ENCODE data around the gene AFF3.
A peak's percentile ranks its signal among the peaks of the same experiment; 100 is the strongest.
"Not testable (repeated sequence)": the region's sequence is repeated elsewhere in the genome, so short reads cannot be mapped to it uniquely, and the experiment has no call there.

Gene AFF3

DNA sequence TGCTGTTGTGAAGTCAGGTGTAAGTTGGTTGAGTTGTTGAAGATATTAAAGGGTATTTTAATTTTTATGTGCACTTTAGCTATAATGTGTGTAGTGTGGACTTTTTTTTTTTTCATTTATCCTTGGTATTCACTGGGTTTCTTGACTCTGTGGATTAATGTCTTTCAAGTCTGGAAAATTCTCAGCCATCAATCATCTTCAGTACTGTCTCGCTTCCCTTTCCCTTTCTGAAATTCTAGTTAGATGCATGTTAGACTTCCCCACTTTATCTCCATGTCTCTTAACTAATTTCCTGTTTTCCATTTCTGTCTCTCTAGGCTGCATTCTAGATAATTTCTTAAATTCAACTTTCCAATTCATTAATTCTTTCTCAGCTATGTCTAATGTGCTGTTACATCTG lies 404.9 kb downstream of the AFF3 start:
- Histone ChIP-seq H3F3A (ENCODE audit: control insufficient read depth, insufficient read depth) (peaks cover 5% of the 10 kb centered on the region), H3K4me1 (ENCODE audit: control insufficient read depth, low read length) (peaks cover 30% of the 10 kb centered on the region), H3K9me3 (ENCODE audit: control insufficient read depth, insufficient read depth, low read length) (no peaks in the 10 kb centered on the region), H3K27me3 (ENCODE audit: control insufficient read depth, low read length) (no peaks in the 10 kb centered on the region), H3K4me2 (ENCODE audit: low read length) (peak overlapping the region; percentile 33; the same call in 1 of the 2 replicates), H3K36me3 (ENCODE audit: control insufficient read depth, low read length) (peaks cover 8% of the 10 kb centered on the region), H3K9me2 (replicated peaks; ENCODE audit: control insufficient read depth, low read length) (no peaks in the 10 kb centered on the region), H3K27ac (ENCODE audit: low read depth, low read length) (no peak overlapping the region), H3K79me2 (ENCODE audit: control insufficient read depth, low read length) (no peaks in the 10 kb centered on the region), H4K20me1 (ENCODE audit: control insufficient read depth, insufficient read depth, low read depth, low read length) (no peaks in the 10 kb centered on the region), H3K4me3 (ENCODE audit: low read length) (no peak overlapping the region)
- TF ChIP-seq, protein P1, sequence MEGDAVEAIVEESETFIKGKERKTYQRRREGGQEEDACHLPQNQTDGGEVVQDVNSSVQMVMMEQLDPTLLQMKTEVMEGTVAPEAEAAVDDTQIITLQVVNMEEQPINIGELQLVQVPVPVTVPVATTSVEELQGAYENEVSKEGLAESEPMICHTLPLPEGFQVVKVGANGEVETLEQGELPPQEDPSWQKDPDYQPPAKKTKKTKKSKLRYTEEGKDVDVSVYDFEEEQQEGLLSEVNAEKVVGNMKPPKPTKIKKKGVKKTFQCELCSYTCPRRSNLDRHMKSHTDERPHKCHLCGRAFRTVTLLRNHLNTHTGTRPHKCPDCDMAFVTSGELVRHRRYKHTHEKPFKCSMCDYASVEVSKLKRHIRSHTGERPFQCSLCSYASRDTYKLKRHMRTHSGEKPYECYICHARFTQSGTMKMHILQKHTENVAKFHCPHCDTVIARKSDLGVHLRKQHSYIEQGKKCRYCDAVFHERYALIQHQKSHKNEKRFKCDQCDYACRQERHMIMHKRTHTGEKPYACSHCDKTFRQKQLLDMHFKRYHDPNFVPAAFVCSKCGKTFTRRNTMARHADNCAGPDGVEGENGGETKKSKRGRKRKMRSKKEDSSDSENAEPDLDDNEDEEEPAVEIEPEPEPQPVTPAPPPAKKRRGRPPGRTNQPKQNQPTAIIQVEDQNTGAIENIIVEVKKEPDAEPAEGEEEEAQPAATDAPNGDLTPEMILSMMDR (IDR thresholded peaks at IDR 0.05; ENCODE audit: low read depth, low read length, poor library complexity, severe bottlenecking): no peak
- no peak for TF ChIP-seq EZH2phosphoT487 (IDR thresholded peaks at IDR 0.05; ENCODE audit: borderline replicate concordance, low read length)

DNA sequence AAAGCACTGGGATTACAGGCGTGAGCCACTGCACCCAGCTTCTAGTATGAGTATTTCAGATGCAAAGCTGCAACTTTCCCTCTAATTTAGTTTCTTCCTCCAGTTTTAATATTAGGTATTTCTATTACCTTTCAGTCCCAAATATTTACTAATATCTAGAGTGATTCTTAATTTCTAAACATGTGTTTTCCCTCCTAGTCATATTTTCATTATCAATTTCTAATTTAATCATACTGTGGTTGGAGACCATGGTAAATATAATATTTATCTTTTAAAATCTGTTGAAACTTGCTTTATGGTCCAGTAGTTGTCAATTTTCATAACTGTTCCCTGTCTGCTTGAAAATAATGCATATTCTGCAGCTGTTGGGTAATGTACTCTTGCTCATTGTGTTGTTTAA lies 406.6 kb downstream of the AFF3 start:
- no peaks in the 10 kb centered on the region for H4K20me1 ChIP-seq (ENCODE audit: control insufficient read depth, insufficient read depth, low read depth, low read length)
- peaks cover 30% of the 10 kb centered on the region for H3K4me1 ChIP-seq (ENCODE audit: control insufficient read depth, low read length)
- H3K79me2 ChIP-seq (ENCODE audit: control insufficient read depth, low read length): no peaks in the 10 kb centered on the region
- H3K36me3 ChIP-seq (ENCODE audit: control insufficient read depth, low read length): no peaks in the 10 kb centered on the region
- H3K27ac ChIP-seq (ENCODE audit: low read depth, low read length): no peak overlapping the region
- no peak overlapping the region for H3K4me2 ChIP-seq (ENCODE audit: low read length)
- H3K4me3 ChIP-seq (ENCODE audit: low read length): no peak overlapping the region
- TF ChIP-seq, protein P1 (IDR thresholded peaks at IDR 0.05; ENCODE audit: low read depth, low read length, poor library complexity, severe bottlenecking): no peak
- no peak for TF ChIP-seq EZH2phosphoT487 (IDR thresholded peaks at IDR 0.05; ENCODE audit: borderline replicate concordance, low read length)
- H3K9me3 ChIP-seq (ENCODE audit: control insufficient read depth, insufficient read depth, low read length): no peaks in the 10 kb centered on the region
- H3K9me2 ChIP-seq (replicated peaks; ENCODE audit: control insufficient read depth, low read length): no peaks in the 10 kb centered on the region
- peaks cover 5% of the 10 kb centered on the region for H3F3A ChIP-seq (ENCODE audit: control insufficient read depth, insufficient read depth)
- H3K27me3 ChIP-seq (ENCODE audit: control insufficient read depth, low read length): no peaks in the 10 kb centered on the region

DNA sequence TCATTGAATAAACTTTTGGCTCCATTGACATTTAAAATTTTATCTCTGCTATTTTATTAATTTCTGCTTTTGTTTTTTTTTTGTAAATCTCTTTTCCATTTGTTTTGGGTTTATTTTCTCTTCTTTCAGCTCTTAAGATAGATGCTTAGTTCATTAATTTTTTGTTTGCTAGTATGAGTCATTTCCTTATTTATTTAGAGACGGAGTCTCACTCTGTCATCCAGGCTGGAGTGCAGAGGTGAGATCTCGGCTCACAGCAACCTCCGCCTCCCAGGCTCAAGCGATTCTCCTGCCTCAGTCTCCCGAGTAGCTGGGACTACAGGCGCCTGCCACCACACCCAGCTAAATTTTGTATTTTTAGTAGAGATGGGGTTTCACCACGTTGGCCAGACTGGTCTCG lies 407.1 kb downstream of the AFF3 start:
- H3K9me3 ChIP-seq (ENCODE audit: control insufficient read depth, insufficient read depth, low read length); H3K27me3 ChIP-seq (ENCODE audit: control insufficient read depth, low read length); H3K79me2 ChIP-seq (ENCODE audit: control insufficient read depth, low read length); H3F3A ChIP-seq (ENCODE audit: control insufficient read depth, insufficient read depth); H3K9me2 ChIP-seq (replicated peaks; ENCODE audit: control insufficient read depth, low read length); H3K27ac ChIP-seq (ENCODE audit: low read depth, low read length); H4K20me1 ChIP-seq (ENCODE audit: control insufficient read depth, insufficient read depth, low read depth, low read length); H3K4me2 ChIP-seq (ENCODE audit: low read length); H3K36me3 ChIP-seq (ENCODE audit: control insufficient read depth, low read length); H3K4me3 ChIP-seq (ENCODE audit: low read length): not testable (repeated sequence)
- H3K4me1 ChIP-seq (ENCODE audit: control insufficient read depth, low read length): peaks cover 30% of the 10 kb centered on the region

DNA sequence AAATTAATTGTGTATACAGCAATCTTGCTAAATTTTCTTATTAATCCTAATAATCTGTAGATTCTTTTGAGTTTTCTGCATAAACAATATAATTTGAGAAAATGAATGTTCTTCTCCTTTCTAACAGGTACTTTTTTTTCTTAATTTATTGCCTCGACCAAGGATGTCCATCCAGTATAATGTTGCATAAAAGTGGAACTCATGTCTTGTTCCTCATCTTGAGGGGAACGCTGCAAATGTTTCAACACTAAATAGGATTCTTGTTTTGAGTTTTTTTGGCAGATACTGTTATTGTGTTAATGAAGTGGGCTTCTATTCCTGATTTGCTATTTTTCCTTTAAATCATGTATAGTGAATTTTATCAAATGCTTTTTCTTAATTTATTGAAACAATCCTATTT lies 408.2 kb downstream of the AFF3 start:
- H3K79me2 ChIP-seq (ENCODE audit: control insufficient read depth, low read length): no peaks in the 10 kb centered on the region
- no peak overlapping the region for H3K4me2 ChIP-seq (ENCODE audit: low read length)
- H3F3A ChIP-seq (ENCODE audit: control insufficient read depth, insufficient read depth): peaks cover 6% of the 10 kb centered on the region
- H3K36me3 ChIP-seq (ENCODE audit: control insufficient read depth, low read length): no peaks in the 10 kb centered on the region
- H4K20me1 ChIP-seq (ENCODE audit: control insufficient read depth, insufficient read depth, low read depth, low read length): no peaks in the 10 kb centered on the region
- H3K27ac ChIP-seq (ENCODE audit: low read depth, low read length): no peak overlapping the region
- H3K9me3 ChIP-seq (ENCODE audit: control insufficient read depth, insufficient read depth, low read length): no peaks in the 10 kb centered on the region
- no peaks in the 10 kb centered on the region for H3K9me2 ChIP-seq (replicated peaks; ENCODE audit: control insufficient read depth, low read length)
- H3K4me1 ChIP-seq (ENCODE audit: control insufficient read depth, low read length): peaks cover 29% of the 10 kb centered on the region
- H3K4me3 ChIP-seq (ENCODE audit: low read length): no peak overlapping the region
- H3K27me3 ChIP-seq (ENCODE audit: control insufficient read depth, low read length): no peaks in the 10 kb centered on the region
- TF ChIP-seq, protein P1 (IDR thresholded peaks at IDR 0.05; ENCODE audit: low read depth, low read length, poor library complexity, severe bottlenecking): no peak
- TF ChIP-seq EZH2phosphoT487 (IDR thresholded peaks at IDR 0.05; ENCODE audit: borderline replicate concordance, low read length): no peak
